ENCODE data around the gene MARCHF3. TPM values are rescaled to one million over a fixed set of nuclear protein-coding genes. Genes with fewer than 3 reads are reported as not detected.

The MARCHF3 gene
- total RNA-seq: 61.0 and 81.3 TPM in 2 replicates

GRCh38 chr5:127030259-127031146 is at the start of gene MARCHF3:
TSS of gene MARCHF3 (minus strand) at chr5:127030558. CDS start at chr5:126918171, 112,387 bp downstream.

GRCh38 chr5:127072861-127073846 is 42.8 kb upstream of the MARCHF3 start, which contains the start of gene C5orf63:
TSS of gene C5orf63 (minus strand) at chr5:127073502. CDS start at chr5:127058995, 14,507 bp downstream.

Other genes with a start within 250 kb of the MARCHF3 start
- 2.1 and 2.7 TPM in 2 replicates for gene C5orf63, start 42.9 kb upstream of the MARCHF3 start, total RNA-seq